ENCODE measurements around the gene ENTPD8.

ENTPD8 gene

GRCh38 chr9:137432687-137433348, 8.3 kb downstream of the ENTPD8 start:
- TF ChIP-seq CTCF (IDR thresholded peaks at IDR 0.05; ENCODE audit: low read depth, low read length) = no peak
- H3K4me3 ChIP-seq (ENCODE audit: low read depth, low read length) = no peak overlapping the region

- no peak overlapping the region for H3K4me3 ChIP-seq (ENCODE audit: low read depth, low read length)
- TF ChIP-seq CTCF (IDR thresholded peaks at IDR 0.05; ENCODE audit: low read depth, low read length) = no peak
Measured at GRCh38 chr9:137431416-137431931, 9.7 kb downstream of the ENTPD8 start.

GRCh38 chr9:137430723-137431415, 10.3 kb downstream of the ENTPD8 start:
- TF ChIP-seq CTCF (IDR thresholded peaks at IDR 0.05; ENCODE audit: low read depth, low read length) = no peak
- no peak overlapping the region for H3K4me3 ChIP-seq (ENCODE audit: low read depth, low read length)

GRCh38 chr9:137429974-137430722, 11.0 kb downstream of the ENTPD8 start:
- no peak overlapping the region for H3K4me3 ChIP-seq (ENCODE audit: low read depth, low read length)
- no peak for TF ChIP-seq CTCF (IDR thresholded peaks at IDR 0.05; ENCODE audit: low read depth, low read length)

- TF ChIP-seq CTCF (IDR thresholded peaks at IDR 0.05; ENCODE audit: low read depth, low read length) = no peak
- no peak overlapping the region for H3K4me3 ChIP-seq (ENCODE audit: low read depth, low read length)
Measured at GRCh38 chr9:137429546-137429890, 11.6 kb downstream of the ENTPD8 start.

GRCh38 chr9:137428841-137429545, 12.2 kb downstream of the ENTPD8 start:
- no peak for TF ChIP-seq CTCF (IDR thresholded peaks at IDR 0.05; ENCODE audit: low read depth, low read length)
- H3K4me3 ChIP-seq (ENCODE audit: low read depth, low read length) = no peak overlapping the region
